AG09309 (cell line): ENCODE results near the gene SSB.
A peak's percentile ranks its signal among the peaks of the same experiment; 100 is the strongest.
"Not testable (repeated sequence)": the region's sequence is repeated elsewhere in the genome, so short reads cannot be mapped to it uniquely, and the experiment has no call there.

Source experiments
- DNase-seq: peaks from one replicate; pipeline ENCODE4 v3.0.0-alpha.2; 2010; ENCODE audit warnings: low read depth
- H3K4me3 ChIP-seq: 2 replicates; pipeline ENCODE4 v1.5.1; 2011; ENCODE audit warnings: mild to moderate bottlenecking, low read depth, low read length, moderate library complexity; ENCODE audit not compliant: control insufficient read depth
- TF ChIP-seq, protein P1 (sequence below): IDR thresholded peaks from 2 replicates; pipeline ENCODE4 v1.5.1; 2011; ENCODE audit warnings: mild to moderate bottlenecking, low read depth, low read length, inconsistent platforms; ENCODE audit not compliant: insufficient read depth, control insufficient read depth; ENCODE audit errors: missing control alignments

SSB gene

DNA sequence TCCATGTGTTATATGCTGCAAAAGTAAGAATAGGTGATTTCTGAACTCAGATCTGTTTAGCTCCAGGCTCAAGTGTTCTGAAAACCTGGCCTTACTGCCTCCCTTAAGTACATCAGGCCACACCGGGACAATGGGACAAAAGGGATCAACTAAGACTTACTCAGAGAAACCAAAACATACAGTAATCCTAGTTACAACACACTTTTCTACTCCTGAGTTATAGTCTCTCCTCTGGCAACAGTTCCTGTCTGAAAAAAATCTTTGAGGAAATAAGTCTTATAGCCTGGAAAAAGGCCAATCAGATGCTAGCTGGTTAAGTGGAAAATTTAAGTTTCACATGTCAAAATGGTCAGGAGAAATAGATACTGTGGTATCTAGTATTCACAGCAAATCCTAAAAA, 20.4 kb downstream of the SSB start:
- DNase-seq: no peak
- no peak overlapping the region for H3K4me3 ChIP-seq
- TF ChIP-seq, protein P1, sequence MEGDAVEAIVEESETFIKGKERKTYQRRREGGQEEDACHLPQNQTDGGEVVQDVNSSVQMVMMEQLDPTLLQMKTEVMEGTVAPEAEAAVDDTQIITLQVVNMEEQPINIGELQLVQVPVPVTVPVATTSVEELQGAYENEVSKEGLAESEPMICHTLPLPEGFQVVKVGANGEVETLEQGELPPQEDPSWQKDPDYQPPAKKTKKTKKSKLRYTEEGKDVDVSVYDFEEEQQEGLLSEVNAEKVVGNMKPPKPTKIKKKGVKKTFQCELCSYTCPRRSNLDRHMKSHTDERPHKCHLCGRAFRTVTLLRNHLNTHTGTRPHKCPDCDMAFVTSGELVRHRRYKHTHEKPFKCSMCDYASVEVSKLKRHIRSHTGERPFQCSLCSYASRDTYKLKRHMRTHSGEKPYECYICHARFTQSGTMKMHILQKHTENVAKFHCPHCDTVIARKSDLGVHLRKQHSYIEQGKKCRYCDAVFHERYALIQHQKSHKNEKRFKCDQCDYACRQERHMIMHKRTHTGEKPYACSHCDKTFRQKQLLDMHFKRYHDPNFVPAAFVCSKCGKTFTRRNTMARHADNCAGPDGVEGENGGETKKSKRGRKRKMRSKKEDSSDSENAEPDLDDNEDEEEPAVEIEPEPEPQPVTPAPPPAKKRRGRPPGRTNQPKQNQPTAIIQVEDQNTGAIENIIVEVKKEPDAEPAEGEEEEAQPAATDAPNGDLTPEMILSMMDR: no peak

DNA sequence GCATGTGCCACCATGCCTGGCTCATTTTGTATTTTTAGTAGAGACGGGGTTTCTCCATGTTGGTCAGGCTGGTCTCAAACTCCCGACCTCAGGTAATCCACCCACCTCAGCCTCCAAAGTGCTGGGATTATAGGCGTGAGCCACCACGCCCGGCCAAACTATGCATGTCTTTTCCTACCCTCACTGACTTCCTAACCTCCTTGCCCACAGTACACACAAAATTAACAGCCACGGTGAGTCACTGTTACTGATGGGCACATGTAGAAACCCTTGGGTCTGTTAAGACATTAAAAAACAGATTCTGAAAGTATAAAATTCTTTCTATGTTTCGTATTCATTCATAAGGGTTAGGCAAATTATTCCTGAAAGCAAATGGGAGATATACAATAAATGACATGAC, 21.4 kb downstream of the SSB start:
- not testable (repeated sequence) for H3K4me3 ChIP-seq, DNase-seq

DNA sequence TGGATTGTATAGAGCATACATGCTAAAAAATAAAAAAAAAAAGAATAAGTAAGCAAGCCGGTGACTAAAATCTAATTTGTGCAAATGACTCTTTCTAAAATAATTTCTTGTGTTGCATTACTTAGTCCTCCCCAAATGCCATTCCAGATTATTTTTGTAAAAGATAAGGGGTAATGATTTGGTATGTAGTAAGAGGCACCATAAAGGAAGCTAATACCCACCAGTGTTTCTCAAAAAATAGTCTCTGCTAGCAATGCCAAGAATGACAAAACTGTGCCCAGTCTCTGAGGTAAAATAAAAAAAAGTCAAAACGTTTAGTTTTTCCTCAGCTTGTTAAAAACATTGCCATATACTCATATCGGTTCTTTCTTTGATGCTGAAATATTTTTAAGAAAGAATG, 23.4 kb downstream of the SSB start:
- TF ChIP-seq, protein P1: no peak
- DNase-seq: no peak
- H3K4me3 ChIP-seq: no peak overlapping the region

DNA sequence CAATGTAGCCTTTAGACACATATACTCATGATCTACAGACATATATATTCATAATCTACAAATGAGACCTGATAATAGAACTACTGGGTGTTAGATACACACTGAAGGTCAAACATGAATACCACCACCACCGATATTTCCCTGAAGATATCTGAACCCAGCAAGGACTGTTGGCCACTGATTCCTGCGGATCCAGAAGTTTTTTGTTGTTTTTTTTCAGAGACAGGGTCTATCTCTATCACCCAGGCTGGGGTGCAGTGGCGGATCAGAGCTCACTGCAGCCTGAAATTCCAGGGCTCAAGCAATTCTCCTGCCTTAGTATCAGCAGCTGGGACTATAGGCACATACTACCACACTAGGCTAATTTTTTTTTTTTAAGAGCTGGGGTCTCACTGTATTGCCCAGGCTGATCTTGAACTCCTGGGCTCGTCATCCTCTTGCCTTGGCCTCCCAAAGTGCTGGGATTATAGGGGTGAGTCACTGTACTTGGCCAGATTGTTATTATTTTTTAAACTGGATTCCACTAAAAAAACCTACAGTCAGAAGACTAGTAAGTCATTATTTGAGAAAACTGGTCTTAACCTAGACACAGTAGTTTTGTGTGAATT, 24.2 kb downstream of the SSB start:
- DNase-seq: no peak
- no peak overlapping the region for H3K4me3 ChIP-seq
- TF ChIP-seq, protein P1: no peak

DNA sequence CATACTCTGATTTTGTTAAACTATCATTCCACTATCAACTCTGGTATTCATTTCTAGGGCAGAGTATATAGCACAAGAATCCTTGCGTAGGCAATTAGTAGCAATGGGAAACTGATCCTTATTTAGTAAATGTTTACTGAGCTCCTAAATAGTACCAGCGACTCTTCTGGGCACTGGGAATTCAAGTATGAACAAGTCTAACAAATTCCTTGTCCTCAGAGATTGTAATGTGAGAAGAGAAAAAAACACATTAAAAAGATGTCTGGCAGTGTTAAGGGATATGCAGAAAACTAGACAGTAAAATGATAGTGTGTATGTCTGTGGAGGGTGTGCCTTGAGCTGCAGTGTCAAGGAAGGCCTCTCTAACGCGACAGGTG, 25.3 kb downstream of the SSB start:
- DNase-seq: no peak
- TF ChIP-seq, protein P1: no peak
- peak overlapping the region; percentile 86 for H3K4me3 ChIP-seq

DNA sequence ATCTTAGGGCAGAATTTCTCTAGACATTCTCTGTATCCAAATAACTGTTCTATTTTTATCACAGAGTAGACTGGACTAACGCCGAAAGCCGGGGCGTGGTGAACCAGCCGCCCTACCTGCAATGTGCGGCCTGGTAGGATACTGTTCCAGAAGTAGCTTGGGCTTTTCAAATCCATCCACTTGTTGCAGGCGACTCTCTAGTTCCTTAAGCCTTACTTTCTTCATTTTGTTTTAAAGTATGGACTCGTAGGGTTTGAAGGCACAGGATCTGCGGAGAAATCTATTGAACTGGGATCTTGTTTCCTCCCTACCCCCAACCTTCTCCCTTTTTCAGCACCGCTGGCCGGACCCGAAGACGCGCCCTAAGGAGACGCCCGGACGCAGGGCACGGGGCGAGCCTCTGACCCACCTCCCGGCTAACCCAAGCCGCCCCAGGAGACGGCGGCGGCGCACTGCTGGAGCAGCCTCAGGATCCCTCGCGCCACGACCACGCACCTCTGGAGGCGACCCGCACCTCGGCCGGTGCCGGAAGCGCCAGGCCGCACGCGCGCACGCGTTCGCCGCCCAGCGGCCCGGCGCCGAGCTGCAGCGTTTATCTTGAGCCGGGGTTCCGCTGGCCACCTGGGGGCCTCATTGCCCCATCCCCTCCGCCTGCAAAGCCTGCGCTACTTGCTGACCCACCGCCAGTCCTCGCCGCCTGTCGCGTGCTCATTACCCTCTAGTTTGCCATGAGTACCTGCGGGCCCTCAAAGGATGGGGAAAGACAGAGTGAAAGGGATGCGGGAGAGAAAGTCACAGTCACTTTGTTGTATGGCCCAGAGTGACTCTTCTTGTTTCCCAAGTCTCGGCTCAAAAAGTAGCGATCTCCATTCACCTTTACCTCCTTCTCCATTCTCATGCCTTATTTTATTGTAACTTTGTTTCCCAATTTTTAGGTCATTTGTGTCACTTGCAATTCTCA, 26.0 kb downstream of the SSB start, which contains the start of gene METTL5:
Gene METTL5, minus strand, starts transcription at position 533 of the 961 bp plus-strand sequence. Its CDS starts 308 bp downstream, at position 225.
- TF ChIP-seq, protein P1: peak; percentile 65
- H3K4me3 ChIP-seq: peak within 1 kb of the TSS; percentile 86
- DNase-seq: no peak

DNA sequence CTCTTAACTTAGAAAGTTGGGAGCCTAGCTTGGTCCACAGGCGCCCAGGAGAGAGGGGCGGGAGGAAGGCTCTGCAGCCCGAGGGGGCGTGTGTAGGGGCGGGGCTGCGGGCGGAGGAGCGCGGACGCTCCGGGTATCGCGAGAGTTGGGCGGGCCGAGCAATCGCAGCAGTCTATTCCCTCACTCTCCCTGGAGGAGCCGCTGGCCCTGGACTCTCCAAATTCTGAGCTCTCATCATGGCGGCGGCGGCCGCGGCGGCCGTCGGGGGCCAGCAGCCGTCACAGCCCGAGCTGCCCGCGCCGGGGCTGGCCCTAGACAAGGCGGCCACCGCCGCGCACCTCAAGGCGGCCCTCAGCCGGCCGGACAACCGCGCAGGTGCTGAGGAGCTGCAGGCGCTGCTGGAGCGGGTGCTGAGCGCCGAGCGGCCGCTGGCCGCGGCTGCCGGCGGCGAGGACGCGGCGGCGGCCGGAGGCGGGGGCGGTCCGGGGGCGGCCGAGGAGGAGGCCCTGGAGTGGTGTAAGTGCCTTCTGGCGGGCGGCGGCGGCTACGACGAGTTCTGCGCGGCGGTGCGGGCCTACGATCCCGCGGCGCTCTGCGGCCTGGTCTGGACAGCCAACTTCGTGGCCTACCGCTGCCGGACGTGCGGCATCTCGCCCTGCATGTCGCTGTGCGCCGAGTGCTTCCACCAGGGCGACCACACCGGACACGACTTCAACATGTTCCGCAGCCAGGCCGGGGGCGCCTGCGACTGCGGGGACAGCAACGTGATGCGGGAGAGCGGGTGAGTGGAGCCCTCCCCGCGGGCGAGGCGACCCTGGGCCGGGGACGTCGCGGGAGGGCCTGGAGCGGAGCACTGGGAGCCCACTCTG, 28.8 kb downstream of the SSB start, which contains the start of gene UBR3:
Gene UBR3, plus strand, starts transcription at position 183 of the 869 bp plus-strand sequence. Its CDS starts 54 bp downstream, at position 237.
- H3K4me3 ChIP-seq: peak within 1 kb of the TSS; percentile 95

More for the DNA sequence above, 28.8 kb downstream of the SSB start, which contains the start of gene UBR3:
- peak; percentile 65 for DNase-seq
- TF ChIP-seq, protein P1: no peak
